Heart left ventricle (tissue), 13 donors: ENCODE results near the gene MYO1A.
"Not testable (repeated sequence)": the region's sequence is repeated elsewhere in the genome, so short reads cannot be mapped to it uniquely, and the experiment has no call there.

Source experiments
- CTCF ChIP-seq, 12 donors: fragments of 200-600 bp; sonication (generic) in 4 of 12; IDR thresholded peaks; one replicate each; pipeline versions ENCODE4 v1.5.0 to v1.8.0; 2018 to 2022; ENCODE audit warnings: antibody characterized with exemption in 12 of 12, mild to moderate bottlenecking in 5 of 12
- POLR2A ChIP-seq, 2 donors: fragments of 450-650 bp; IDR thresholded peaks; one replicate each; pipeline ENCODE4 v1.6.1; 2017; ENCODE audit warnings: antibody characterized with exemption in 2 of 2, mild to moderate bottlenecking in 2 of 2, moderate library complexity in 2 of 2
- donor health status: ischemic (EF 13 %, LVEDD 7.1; RV severe dilation, severe dysfunction).
- donor health status: DM: no; HTN: yes; CAD: no.
- donor health status: DM: no; HTN: no; CAD: no.
- donor health status: ischemic (EF 25% LVEDD 6.9; RV normal size, moderate dysfunction).
- donor health status: ischemic (EF 25% LVEDD 5.7; RV mildly dilated, moderate dysfunction).
- donor health status: ischemic (EF 35%, LVEDD 5.7; RV mildly dilated, moderate dysfunction).
- donor health status: nonischemic (EF 11% LVEDD 7.7; RV severe dilation, severe dysfunction).
- donor health status: DM: yes; HTN: yes; CAD: no.
- donor health status: PGD.
- donor health status: ischemic (EF 29% LVEDD 5.4; RV normal size, mild dysfunction).
- donor health status: nonischemic (EF 23%, LVEDD 6.1; RV moderate dilation, normal function).

- not testable (repeated sequence) for TF ChIP-seq CTCF, POLR2A (IDR thresholded peaks at IDR 0.05)
These were observed 3.2 kb upstream of the MYO1A start for GRCh38 chr12:57053146-57053545.
